A549 (cell line): ENCODE data around the gene RELN. TPM values are rescaled to one million over a fixed set of nuclear protein-coding genes. Genes with fewer than 3 reads are reported as not detected.

Experiments used
- ATAC-seq, 2 experiments: fragments of 200-7000 bp in 1 of 2; fragments of >200 bp in 1 of 2; cut with Nextera tagmentation in 1 of 2; cut with Tn5 transposase in 1 of 2; 3 replicates each; pipeline versions ENCODE4 v1.8.0 to v1.9.1; 2018 to 2020; ENCODE audit warnings: mild to moderate bottlenecking in 1 of 2, moderate library complexity in 1 of 2
- CTCF ChIA-PET: fragments of 300-600 bp; sonication (Branson Sonifier 250); formaldehyde crosslinking; extraction: SDS; loops from one replicate; lab custom pipeline; 2021; ENCODE audit warnings: antibody characterized with exemption, inconsistent platforms; lab: Yijun Ruan, JAX
- POLR2A ChIA-PET: fragments of 350-600 bp; formaldehyde crosslinking; extraction: SDS; loops from one replicate; lab custom pipeline; 2021; ENCODE audit warnings: antibody characterized with exemption, inconsistent platforms; lab: Yijun Ruan, JAX
- DNase-seq, 2 experiments: peaks; one replicate each; pipeline versions ENCODE4 v3.0.0 to v3.0.0-alpha.2; 2011 to 2016; ENCODE audit warnings: low read depth in 1 of 2, low spot score in 1 of 2
- FAIRE-seq: peaks from 2 replicates; lab custom pipeline; 2011; peaks lifted over from hg19 to GRCh38; lab: Jason Lieb, UNC
- H3K27ac ChIP-seq, 2 experiments: fragments of >200 bp; sonication (Bioruptor Twin); formaldehyde crosslinking; 3 replicates each; pipeline ENCODE4 v1.5.1; 2016 to 2017
- H3K4me1 ChIP-seq: fragments of >200 bp; sonication (Bioruptor Twin); formaldehyde crosslinking; 3 replicates; pipeline ENCODE4 v1.6.1; 2016
- H3K4me2 ChIP-seq: fragments of >200 bp; sonication (Bioruptor Twin); formaldehyde crosslinking; 3 replicates; pipeline ENCODE4 v1.6.1; 2016
- H3K4me3 ChIP-seq: fragments of >200 bp; sonication (Bioruptor Twin); formaldehyde crosslinking; 3 replicates; pipeline ENCODE4 v1.5.1; 2016
- H3K9me3 ChIP-seq: fragments of >200 bp; sonication (Bioruptor Twin); formaldehyde crosslinking; 3 replicates; pipeline ENCODE4 v1.6.1; 2016
- ATOH8 ChIP-seq: fragments of 250-450 bp; sonication (Bioruptor Pico); IDR thresholded peaks from 2 replicates; pipeline ENCODE4 v1.5.0; 2020; ENCODE audit warnings: low read depth, mild to moderate bottlenecking, moderate library complexity
- BCL3 ChIP-seq: fragments of >200 bp; sonication (Bioruptor Twin); formaldehyde crosslinking; IDR thresholded peaks from 3 replicates; pipeline ENCODE4 v1.6.1; 2016
- BHLHE40 ChIP-seq: IDR thresholded peaks from 2 replicates; pipeline ENCODE4 v1.6.1; 2012; ENCODE audit warnings: low read depth, low read length, inconsistent platforms
- CHD2 ChIP-seq: fragments of 150-350 bp; IDR thresholded peaks from 2 replicates; pipeline ENCODE4 v1.6.1; 2014; ENCODE audit warnings: low read length; ENCODE audit not compliant: partially characterized antibody
- E2F6 ChIP-seq: IDR thresholded peaks from 2 replicates; pipeline ENCODE4 v1.6.1; 2012; ENCODE audit warnings: low read depth, borderline replicate concordance
- EHMT2 ChIP-seq: fragments of 200-600 bp; sonication (generic); IDR thresholded peaks from 2 replicates; pipeline ENCODE4 v1.6.1; 2016; ENCODE audit warnings: antibody characterized with exemption, low read depth, mild to moderate bottlenecking, moderate library complexity
- ELK1 ChIP-seq: fragments of 150-350 bp; IDR thresholded peaks from 2 replicates; pipeline ENCODE4 v1.6.1; 2014; ENCODE audit warnings: low read depth, mild to moderate bottlenecking, low read length
- FOSB ChIP-seq: fragments of 250-450 bp; sonication (Bioruptor Pico); IDR thresholded peaks from 2 replicates; pipeline ENCODE4 v1.5.0; 2020; ENCODE audit warnings: mild to moderate bottlenecking, moderate library complexity
- HDAC2 ChIP-seq: fragments of 200-600 bp; sonication (generic); IDR thresholded peaks from 2 replicates; pipeline ENCODE4 v1.6.1; 2016
- HMGXB4 ChIP-seq: fragments of 250-450 bp; sonication (Bioruptor Pico); IDR thresholded peaks from 2 replicates; pipeline ENCODE4 v1.5.0; 2021; ENCODE audit warnings: mild to moderate bottlenecking, moderate library complexity, borderline replicate concordance
- HOXA7 ChIP-seq: fragments of 250-450 bp; sonication (Bioruptor Pico); IDR thresholded peaks from 2 replicates; pipeline ENCODE4 v1.5.0; 2020; ENCODE audit warnings: mild to moderate bottlenecking, moderate library complexity
- HOXB13 ChIP-seq: fragments of 250-450 bp; sonication (Bioruptor Pico); IDR thresholded peaks from 2 replicates; pipeline ENCODE4 v1.5.0; 2020; ENCODE audit warnings: low read depth, mild to moderate bottlenecking, moderate library complexity
- JUNB ChIP-seq: fragments of >200 bp; sonication (Bioruptor Twin); formaldehyde crosslinking; IDR thresholded peaks from 2 replicates; pipeline ENCODE4 v1.6.1; 2016
- MYC ChIP-seq: IDR thresholded peaks from 2 replicates; pipeline ENCODE4 v1.6.1; 2012; ENCODE audit warnings: mild to moderate bottlenecking, inconsistent platforms, low read length, improper control_type of control experiment, borderline replicate concordance
- NFE2L2 ChIP-seq: fragments of 150-350 bp; conservative IDR thresholded peaks from 2 replicates; pipeline ENCODE4 v1.6.1; 2014; ENCODE audit warnings: low read length
- POLR2AphosphoS2 ChIP-seq: conservative IDR thresholded peaks from 2 replicates; pipeline ENCODE4 v1.6.1; 2012; ENCODE audit warnings: low read length, improper control_type of control experiment, inconsistent platforms
- RAD21 ChIP-seq, 2 experiments: fragments of >200 bp in 1 of 2; sonication (Bioruptor Twin) in 1 of 2; formaldehyde crosslinking in 1 of 2; IDR thresholded peaks in 1 of 2; conservative IDR thresholded peaks in 1 of 2; 2 replicates in 1 of 2; 3 replicates in 1 of 2; pipeline ENCODE4 v1.6.1; 2012 to 2018; ENCODE audit warnings: inconsistent platforms in 1 of 2
- TP53 ChIP-seq: fragments of 250-450 bp; sonication (Bioruptor Pico); IDR thresholded peaks from 2 replicates; pipeline ENCODE4 v1.5.0; 2021; ENCODE audit warnings: mild to moderate bottlenecking, moderate library complexity
- ZFP36 ChIP-seq: fragments of 450-650 bp; IDR thresholded peaks from 2 replicates; pipeline ENCODE4 v1.6.1; 2014; ENCODE audit warnings: borderline replicate concordance; ENCODE audit not compliant: partially characterized antibody
- ZNF302 ChIP-seq: fragments of 250-450 bp; sonication (Bioruptor Pico); IDR thresholded peaks from 2 replicates; pipeline ENCODE4 v1.9.0; 2021; ENCODE audit warnings: inconsistent platforms, mild to moderate bottlenecking, moderate library complexity
- ZSCAN20 ChIP-seq: fragments of 250-450 bp; sonication (Bioruptor Pico); IDR thresholded peaks from 2 replicates; pipeline ENCODE4 v1.8.0; 2022; ENCODE audit warnings: mild to moderate bottlenecking, moderate library complexity
- WGBS: methylation state at CpG from one replicate; pipeline ENCODE4 v1.1.6; 2017; ENCODE audit errors: missing lambda C conversion rate; 5-methylcytosine and 5-hydroxymethylcytosine counted together
- polyA plus RNA-seq, 4 experiments: library from polyadenylated mRNA; depleted of rRNA in 3 of 4; stranded (reverse); fragments of >200 nt; fragmentation: RNase III in 1 of 4; extraction: RNeasy Plus Mini Kit Qiagen cat#74134 plus additional on column Dnase treatment in 1 of 4; gene quantifications; 2 replicates in 3 of 4; 3 replicates in 1 of 4; pipeline ENCODE4 v1.2.3, GENCODE V29; 2011 to 2017

The RELN gene
- polyA plus RNA-seq, 2 of the 4 experiments (the other 2 are of a cell fraction): not detected

GRCh38 chr7:104018425-104018824, 29.0 kb upstream of the RELN start:
- 53% methylated on average over 1 of the region's 1 CpG for whole genome bisulfite sequencing
- H3K4me3 ChIP-seq: no peak overlapping the region
- FAIRE-seq (no peak), DNase-seq (no peak), ATAC-seq (no peak)
- no peak overlapping the region for H3K4me2 ChIP-seq
- no peaks in the 10 kb centered on the region for H3K9me3 ChIP-seq
- POLR2A ChIA-PET: no interaction called here
- H3K27ac ChIP-seq: no peak overlapping the region
- CTCF ChIA-PET: no interaction called here
- no peaks in the 10 kb centered on the region for H3K4me1 ChIP-seq
- TF ChIP-seq ELK1: no peak
- TF ChIP-seq FOSB (CRISPR knock-in tag): no peak
- no peak for TF ChIP-seq HOXA7 (CRISPR knock-in tag)
- TF ChIP-seq POLR2AphosphoS2: no peak
- no peak for TF ChIP-seq RAD21 (conservative IDR thresholded peaks at IDR 0.05 in 1 of 2, IDR thresholded peaks at IDR 0.05 in 1 of 2)
- no peak for TF ChIP-seq HDAC2
- TF ChIP-seq HMGXB4: no peak

- ChIA-PET POLR2A (no interaction called here), CTCF (interaction anchor here (0.5 kb wide), 1 partner anchor 440 kb away, joined by 3 read pairs; no protein-coding TSS in a partner anchor)
- H3K4me1 ChIP-seq: no peaks in the 10 kb centered on the region
- no peaks in the 10 kb centered on the region for H3K9me3 ChIP-seq
- DNase-seq (no peak), ATAC-seq (no peak), FAIRE-seq (no peak)
- no peak overlapping the region for H3K27ac ChIP-seq
- 28% methylated on average over 2 of the region's 2 CpGs for WGBS
- no peak for TF ChIP-seq ATOH8 (CRISPR knock-in tag)
- TF ChIP-seq ZSCAN20 (CRISPR knock-in tag): no peak
- no peak for TF ChIP-seq ZFP36
- no peak for TF ChIP-seq EHMT2
- no peak for TF ChIP-seq HOXB13 (CRISPR knock-in tag)
- TF ChIP-seq CHD2: no peak
- no peak overlapping the region for H3K4me3 ChIP-seq
- H3K4me2 ChIP-seq: no peak overlapping the region
Measured at GRCh38 chr7:104017001-104017400, 27.5 kb upstream of the RELN start.

- FAIRE-seq: no peak
- no peak for DNase-seq
- 2% methylated on average over 1 of the region's 1 CpG for WGBS
- no peak overlapping the region for H3K4me2 ChIP-seq
- no peak overlapping the region for H3K27ac ChIP-seq
- ChIA-PET POLR2A (no interaction called here), CTCF (no interaction called here)
- TF ChIP-seq FOSB (CRISPR knock-in tag) (no peak), MYC (no peak), E2F6 (no peak), ZNF302 (CRISPR knock-in tag) (no peak), NFE2L2 (no peak), BCL3 (no peak), BHLHE40 (no peak), TP53 (CRISPR knock-in tag) (no peak), CHD2 (no peak), JUNB (no peak)
- no peaks in the 10 kb centered on the region for H3K9me3 ChIP-seq
- no peak overlapping the region for H3K4me3 ChIP-seq
- no peak for ATAC-seq
- no peaks in the 10 kb centered on the region for H3K4me1 ChIP-seq
Measured at GRCh38 chr7:104012835-104013234, 23.4 kb upstream of the RELN start.
